NCI-H2029 treated with DMSO at 0.1 percent for 48 hours (cell line): ENCODE measurements around the gene DEFB112.

Experiments used
- DNase-seq: peaks from one replicate; lab custom pipeline; 2025; lab: John Stamatoyannopoulos, UW

The DEFB112 gene

DNA sequence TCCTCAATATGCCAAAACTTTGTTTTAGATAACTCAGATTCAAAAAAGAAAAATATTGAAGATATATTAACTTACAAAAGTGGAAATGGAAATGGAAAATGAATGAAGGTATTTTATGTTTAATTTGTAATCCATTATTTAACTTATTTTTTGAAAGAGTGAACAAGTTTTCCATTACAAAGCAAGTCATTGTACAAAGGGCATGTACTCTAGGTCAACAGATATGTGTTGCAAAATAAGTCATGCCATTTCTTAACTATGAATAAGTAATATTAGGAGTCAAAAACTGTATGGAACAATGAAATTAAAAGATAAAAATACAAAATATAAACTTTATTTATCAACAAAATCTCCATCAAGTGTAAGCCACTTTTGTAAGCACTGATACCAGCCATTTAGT lies 54.5 kb downstream of the DEFB112 start:
- no peak for DNase-seq
